Left ventricle myocardium inferior (tissue), 1 donor: ENCODE data around the gene RALGPS1. TPM values are rescaled to one million over a fixed set of nuclear protein-coding genes. Genes with fewer than 3 reads are reported as not detected.

ENCODE experiments used
- DNase-seq: peaks from one replicate; pipeline ENCODE4 v3.0.0-alpha.2; 2020
- H3K27ac ChIP-seq: fragments of 200-600 bp; replicated peaks from 2 replicates; pipeline ENCODE4 v1.8.0; 2021
- H3K27me3 ChIP-seq: fragments of 200-600 bp; 2 replicates; pipeline ENCODE4 v1.8.0; 2021; ENCODE audit warnings: low read depth
- H3K36me3 ChIP-seq: fragments of 200-600 bp; 2 replicates; pipeline ENCODE4 v1.8.0; 2021
- H3K4me1 ChIP-seq: fragments of 200-600 bp; 2 replicates; pipeline ENCODE4 v1.8.0; 2021
- H3K4me3 ChIP-seq: fragments of 200-600 bp; 2 replicates; pipeline ENCODE4 v1.8.0; 2021; ENCODE audit warnings: mild to moderate bottlenecking, moderate library complexity
- H3K9me3 ChIP-seq: fragments of 200-600 bp; replicated peaks from 2 replicates; pipeline ENCODE4 v1.8.0; 2021
- CTCF ChIP-seq: fragments of 200-600 bp; IDR thresholded peaks from 2 replicates; pipeline ENCODE4 v1.8.0; 2021; ENCODE audit warnings: antibody characterized with exemption, mild to moderate bottlenecking, borderline replicate concordance
- intact Hi-C: fragments of 100-400 bp; cut with micrococcal nuclease; formaldehyde crosslinking; loops from one replicate; pipeline ENCODE4 v1.11.0; 2022
- total RNA-seq: library from RNA; stranded (reverse); fragmentation: NEBNext Ultra II Directional; extraction: Animal tissue kit (Norgen Biotek cat#: 25700); gene quantifications from one replicate; pipeline ENCODE4 v1.2.1, GENCODE V29; 2021
- donor health status: DM: no; HTN: yes; CAD: no; lungs with severe emphysema.

RALGPS1 gene
- total RNA-seq, 1 donor from 2014 or later: 18.9 TPM

GRCh38 chr9:127033061-127033460 lies 118.5 kb downstream of the RALGPS1 start:
- peaks cover 50% of the 10 kb centered on the region for H3K4me1 ChIP-seq
- no peak for TF ChIP-seq CTCF
- H3K9me3 ChIP-seq: no peaks in the 10 kb centered on the region
- intact Hi-C loops: no loop called here
- no peaks in the 10 kb centered on the region for H3K36me3 ChIP-seq
- DNase-seq: no peak
- H3K4me3 ChIP-seq: no peak overlapping the region
- H3K27ac ChIP-seq: no peak overlapping the region
- no peaks in the 10 kb centered on the region for H3K27me3 ChIP-seq

- no peak for TF ChIP-seq CTCF
- no peak for DNase-seq
- Histone ChIP-seq H3K4me3 (no peak overlapping the region), H3K27ac (no peak overlapping the region), H3K4me1 (peaks cover 50% of the 10 kb centered on the region), H3K36me3 (no peaks in the 10 kb centered on the region), H3K9me3 (no peaks in the 10 kb centered on the region), H3K27me3 (no peaks in the 10 kb centered on the region)
- intact Hi-C loops: no loop called here
Measured at GRCh38 chr9:127033789-127034188, 119.2 kb downstream of the RALGPS1 start.

GRCh38 chr9:127034691-127035090 lies 120.1 kb downstream of the RALGPS1 start:
- no peak for TF ChIP-seq CTCF
- no peak overlapping the region for H3K4me3 ChIP-seq
- H3K27ac ChIP-seq: peak overlapping the region; percentile 71
- DNase-seq: no peak
- H3K4me1 ChIP-seq: peaks cover 50% of the 10 kb centered on the region
- no peaks in the 10 kb centered on the region for H3K36me3 ChIP-seq
- H3K27me3 ChIP-seq: no peaks in the 10 kb centered on the region
- intact Hi-C loops: no loop called here
- H3K9me3 ChIP-seq: no peaks in the 10 kb centered on the region

- Histone ChIP-seq H3K27ac (peak overlapping the region; percentile 71), H3K4me3 (no peak overlapping the region)
- intact Hi-C loops: no loop called here
Measured at GRCh38 chr9:127035423-127035822, 120.8 kb downstream of the RALGPS1 start.

DNA sequence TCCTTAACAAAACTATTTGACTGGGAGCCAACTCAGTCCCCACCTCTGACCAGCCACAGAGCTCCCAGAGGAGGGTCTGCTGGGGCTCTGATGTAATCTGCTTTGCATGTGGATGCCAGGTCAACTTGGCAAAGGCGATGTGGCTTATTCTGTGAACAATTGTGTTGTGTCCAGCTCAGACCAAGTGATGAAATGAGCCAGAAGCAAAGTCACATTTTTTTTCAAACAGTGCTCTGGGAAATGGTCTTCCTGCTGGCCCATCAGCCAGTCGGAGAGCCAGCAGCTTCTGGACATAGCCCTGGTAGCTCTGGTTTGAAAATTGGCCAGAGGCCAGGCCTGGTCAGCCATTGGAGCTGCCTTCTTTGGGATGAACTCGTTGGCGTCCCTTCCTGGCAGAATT lies 121.4 kb downstream of the RALGPS1 start:
- Histone ChIP-seq H3K27ac (peak overlapping the region; percentile 71), H3K36me3 (no peaks in the 10 kb centered on the region), H3K27me3 (no peaks in the 10 kb centered on the region), H3K4me1 (peaks cover 50% of the 10 kb centered on the region), H3K9me3 (no peaks in the 10 kb centered on the region), H3K4me3 (no peak overlapping the region)
- intact Hi-C loops: no loop called here
- no peak for TF ChIP-seq CTCF
- peak; percentile 60 for DNase-seq

More at GRCh38 chr9:127035423-127035822, 120.8 kb downstream of the RALGPS1 start:
- Histone ChIP-seq H3K4me1 (peaks cover 50% of the 10 kb centered on the region), H3K36me3 (no peaks in the 10 kb centered on the region), H3K27me3 (no peaks in the 10 kb centered on the region), H3K9me3 (no peaks in the 10 kb centered on the region)
- TF ChIP-seq CTCF: no peak
- peak; percentile 71 for DNase-seq

DNA sequence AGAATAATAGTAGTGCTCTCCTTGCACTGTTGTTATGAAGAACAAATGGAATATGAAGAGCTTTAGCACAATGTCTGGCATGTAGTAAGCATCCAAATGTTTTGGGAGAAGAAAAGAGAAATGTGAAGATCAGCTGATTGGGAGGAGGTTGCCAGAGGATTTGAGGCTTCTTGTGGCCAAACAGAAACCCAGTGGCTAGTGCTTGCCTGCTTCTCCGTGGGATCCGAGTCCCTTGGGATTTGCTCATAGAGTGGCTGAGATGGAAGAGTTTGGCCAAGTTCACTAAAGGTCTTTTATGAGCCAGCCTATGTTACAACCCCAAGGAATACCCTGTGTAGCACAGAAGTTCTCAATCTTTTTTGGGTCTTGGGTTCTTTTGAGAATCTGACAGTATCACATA lies 121.9 kb downstream of the RALGPS1 start:
- no peak for TF ChIP-seq CTCF
- DNase-seq: no peak
- H3K36me3 ChIP-seq: no peaks in the 10 kb centered on the region
- H3K27ac ChIP-seq: peak overlapping the region; percentile 71
- H3K4me3 ChIP-seq: no peak overlapping the region
- no peaks in the 10 kb centered on the region for H3K27me3 ChIP-seq
- intact Hi-C loops: no loop called here
- H3K4me1 ChIP-seq: peaks cover 50% of the 10 kb centered on the region
- H3K9me3 ChIP-seq: no peaks in the 10 kb centered on the region
